HepG2 (cell line): Measurements from ENCODE around the gene DCAF7. TPM values are rescaled to one million over a fixed set of nuclear protein-coding genes. Genes with fewer than 3 reads are reported as not detected.

ENCODE experiments used
- CENPX ChIP-seq: sonication (generic); formaldehyde crosslinking; IDR thresholded peaks from 2 replicates; pipeline ENCODE4 v1.9.0; 2021; ENCODE audit warnings: mild to moderate bottlenecking, missing genetic modification reagents, moderate library complexity
- GABPB1 ChIP-seq: IDR thresholded peaks from 2 replicates; pipeline ENCODE4 v1.6.1; 2016; ENCODE audit warnings: mild to moderate bottlenecking, missing genetic modification reagents, moderate library complexity, missing compliant biosample characterization
- HOXA7 ChIP-seq: sonication (generic); formaldehyde crosslinking; IDR thresholded peaks from 2 replicates; pipeline ENCODE4 v1.8.1; 2022; ENCODE audit warnings: mild to moderate bottlenecking, missing genetic modification reagents, moderate library complexity
- HOXA9 ChIP-seq: sonication (generic); formaldehyde crosslinking; IDR thresholded peaks from 2 replicates; pipeline ENCODE4 v1.8.1; 2022; ENCODE audit warnings: missing genetic modification reagents, mild to moderate bottlenecking, moderate library complexity, borderline replicate concordance
- JUNB ChIP-seq: sonication (generic); formaldehyde crosslinking; IDR thresholded peaks from 2 replicates; pipeline ENCODE4 v1.8.0; 2022; ENCODE audit warnings: missing genetic modification reagents, mild to moderate bottlenecking, borderline replicate concordance
- KDM5B ChIP-seq: sonication (generic); formaldehyde crosslinking; IDR thresholded peaks from 2 replicates; pipeline ENCODE4 v1.4.0; 2020; ENCODE audit warnings: missing genetic modification reagents, mild to moderate bottlenecking, borderline replicate concordance
- MYNN ChIP-seq: sonication (generic); formaldehyde crosslinking; IDR thresholded peaks from 2 replicates; pipeline ENCODE4 v1.4.0; 2020; ENCODE audit warnings: mild to moderate bottlenecking, low read depth, missing genetic modification reagents
- SAFB2 ChIP-seq: sonication (generic); formaldehyde crosslinking; IDR thresholded peaks from 2 replicates; pipeline ENCODE4 v1.5.1; 2020; ENCODE audit warnings: missing genetic modification reagents, low read depth, mild to moderate bottlenecking, borderline replicate concordance
- SYNCRIP ChIP-seq: fragments of 200-400 bp; formaldehyde crosslinking; IDR thresholded peaks from 2 replicates; pipeline ENCODE4 v1.6.1; 2018; ENCODE audit warnings: mild to moderate bottlenecking, low read depth, low read length; ENCODE audit not compliant: insufficient read depth
- TOE1 ChIP-seq: sonication (generic); formaldehyde crosslinking; IDR thresholded peaks from 2 replicates; pipeline ENCODE4 v1.4.0; 2020; ENCODE audit warnings: mild to moderate bottlenecking, missing genetic modification reagents
- ZBTB21 ChIP-seq: sonication (generic); formaldehyde crosslinking; IDR thresholded peaks from 2 replicates; pipeline ENCODE4 v1.4.0; 2020; ENCODE audit warnings: missing genetic modification reagents
- ZNF24 ChIP-seq: fragments of 450-650 bp; IDR thresholded peaks from 2 replicates; pipeline ENCODE4 v1.6.1; 2017; ENCODE audit warnings: antibody characterized with exemption, mild to moderate bottlenecking
- ZNF34 ChIP-seq: sonication (generic); formaldehyde crosslinking; IDR thresholded peaks from 2 replicates; pipeline ENCODE4 v1.4.0; 2020; ENCODE audit warnings: mild to moderate bottlenecking, missing genetic modification reagents, borderline replicate concordance
- ZNF530 ChIP-seq: sonication (generic); formaldehyde crosslinking; IDR thresholded peaks from 2 replicates; pipeline ENCODE4 v1.5.0; 2020; ENCODE audit warnings: low read depth, mild to moderate bottlenecking, missing genetic modification reagents
- ZZZ3 ChIP-seq: sonication (generic); formaldehyde crosslinking; IDR thresholded peaks from 2 replicates; pipeline ENCODE4 v1.4.0; 2020; ENCODE audit warnings: missing genetic modification reagents, mild to moderate bottlenecking, borderline replicate concordance
- polyA plus RNA-seq, 8 experiments: library from polyadenylated mRNA; depleted of rRNA in 3 of 8; stranded (reverse) in 7 of 8; unstranded in 1 of 8; fragments of >200 nt; fragmentation: Illumina TruSeq in 4 of 8; extraction: Trizol in 4 of 8; gene quantifications; 2 replicates each; pipeline versions ENCODE4 v1.2.1 to v1.2.3, GENCODE V29; 2011 to 2016; ENCODE audit warnings: low read depth in 4 of 8, missing spikeins in 1 of 8, mixed read lengths in 1 of 8; ENCODE audit not compliant: insufficient read depth in 1 of 8
- total RNA-seq, 5 experiments: library from RNA; depleted of rRNA; stranded (reverse); fragments of >200 nt; fragmentation: Illumina TruSeq; extraction: Trizol; gene quantifications; 2 replicates each; pipeline ENCODE4 v1.2.3, GENCODE V29; 2016; ENCODE audit warnings: low read depth in 1 of 5
- TF ChIP-seq, protein P1 (sequence below): sonication (generic); formaldehyde crosslinking; IDR thresholded peaks from 2 replicates; pipeline ENCODE4 v1.4.0; 2020; ENCODE audit warnings: mild to moderate bottlenecking, missing genetic modification reagents
- TF ChIP-seq, protein P2 (sequence below): sonication (generic); formaldehyde crosslinking; IDR thresholded peaks from 2 replicates; pipeline ENCODE4 v1.4.0; 2020; ENCODE audit warnings: low read depth, missing genetic modification reagents
- TF ChIP-seq, protein P3 (sequence below): sonication (generic); formaldehyde crosslinking; IDR thresholded peaks from 2 replicates; pipeline ENCODE4 v1.8.1; 2023; ENCODE audit warnings: mild to moderate bottlenecking, inconsistent platforms, moderate library complexity, missing genetic modification reagents, borderline replicate concordance

The DCAF7 gene
- total and polyA plus RNA-seq, 2 of the 13 experiments (the other 11 are each of a cell fraction or from before 2014, with no cell fraction given), result 55.2 to 73.4 TPM

DNA sequence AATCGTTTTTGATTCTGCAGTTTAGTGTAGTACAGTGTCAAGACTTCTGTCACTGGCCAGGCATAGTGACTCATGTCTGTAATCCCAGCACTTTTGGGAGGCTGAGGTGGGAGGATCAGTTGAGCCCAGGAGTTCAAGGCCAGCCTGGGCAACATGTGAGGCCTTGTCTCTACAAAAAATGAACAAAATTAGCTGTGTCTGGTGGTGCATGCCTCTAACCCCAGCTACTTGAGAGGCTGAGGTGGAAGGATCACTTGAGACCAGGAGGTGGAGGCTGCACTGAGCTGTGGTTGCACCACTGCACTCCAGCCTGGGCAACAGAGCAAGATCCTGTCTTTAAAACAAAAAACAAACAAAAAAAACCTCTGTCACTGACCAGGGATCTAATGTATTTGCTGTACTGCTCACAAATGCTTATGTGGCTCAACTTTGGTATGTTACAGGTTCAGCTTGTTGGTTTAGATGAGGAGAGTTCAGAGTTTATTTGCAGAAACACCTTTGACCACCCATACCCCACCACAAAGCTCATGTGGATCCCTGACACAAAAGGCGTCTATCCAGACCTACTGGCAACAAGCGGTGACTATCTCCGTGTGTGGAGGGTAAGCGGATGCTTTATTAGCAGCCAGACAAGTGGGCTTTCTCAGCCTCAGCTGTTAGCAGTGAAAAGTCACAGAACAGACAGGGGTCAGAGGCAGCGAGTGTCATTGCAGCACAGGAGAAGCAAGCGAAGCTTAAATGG lies 27.9 kb downstream of the DCAF7 start (continued):
- TF ChIP-seq KDM5B (CRISPR knock-in tag) (peak; percentile 57; the same call in 1 of the 2 replicates), ZNF34 (CRISPR knock-in tag) (peak; percentile 92), ZNF530 (CRISPR knock-in tag) (no peak), GABPB1 (CRISPR knock-in tag) (0 out of 2 replicates have a peak, but pooled peaks have one; percentile 16), SYNCRIP (no peak), CENPX (CRISPR knock-in tag) (no peak), TOE1 (CRISPR knock-in tag) (peak; percentile 85; the same call in 1 of the 2 replicates), MYNN (no peak), ZBTB21 (no peak), ZZZ3 (no peak; the same call in 1 of the 2 replicates), HOXA7 (CRISPR knock-in tag) (no peak), SAFB2 (0 out of 2 replicates have a peak, but pooled peaks have one; percentile 47), HOXA9 (CRISPR knock-in tag) (0 out of 2 replicates have a peak, but pooled peaks have one; percentile 50), ZNF24 (no peak), JUNB (CRISPR knock-in tag) (no peak)
- TF ChIP-seq, protein P1, sequence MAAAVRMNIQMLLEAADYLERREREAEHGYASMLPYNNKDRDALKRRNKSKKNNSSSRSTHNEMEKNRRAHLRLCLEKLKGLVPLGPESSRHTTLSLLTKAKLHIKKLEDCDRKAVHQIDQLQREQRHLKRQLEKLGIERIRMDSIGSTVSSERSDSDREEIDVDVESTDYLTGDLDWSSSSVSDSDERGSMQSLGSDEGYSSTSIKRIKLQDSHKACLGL, result peak; percentile 24; the same call in 1 of the 2 replicates
- TF ChIP-seq, protein P2, sequence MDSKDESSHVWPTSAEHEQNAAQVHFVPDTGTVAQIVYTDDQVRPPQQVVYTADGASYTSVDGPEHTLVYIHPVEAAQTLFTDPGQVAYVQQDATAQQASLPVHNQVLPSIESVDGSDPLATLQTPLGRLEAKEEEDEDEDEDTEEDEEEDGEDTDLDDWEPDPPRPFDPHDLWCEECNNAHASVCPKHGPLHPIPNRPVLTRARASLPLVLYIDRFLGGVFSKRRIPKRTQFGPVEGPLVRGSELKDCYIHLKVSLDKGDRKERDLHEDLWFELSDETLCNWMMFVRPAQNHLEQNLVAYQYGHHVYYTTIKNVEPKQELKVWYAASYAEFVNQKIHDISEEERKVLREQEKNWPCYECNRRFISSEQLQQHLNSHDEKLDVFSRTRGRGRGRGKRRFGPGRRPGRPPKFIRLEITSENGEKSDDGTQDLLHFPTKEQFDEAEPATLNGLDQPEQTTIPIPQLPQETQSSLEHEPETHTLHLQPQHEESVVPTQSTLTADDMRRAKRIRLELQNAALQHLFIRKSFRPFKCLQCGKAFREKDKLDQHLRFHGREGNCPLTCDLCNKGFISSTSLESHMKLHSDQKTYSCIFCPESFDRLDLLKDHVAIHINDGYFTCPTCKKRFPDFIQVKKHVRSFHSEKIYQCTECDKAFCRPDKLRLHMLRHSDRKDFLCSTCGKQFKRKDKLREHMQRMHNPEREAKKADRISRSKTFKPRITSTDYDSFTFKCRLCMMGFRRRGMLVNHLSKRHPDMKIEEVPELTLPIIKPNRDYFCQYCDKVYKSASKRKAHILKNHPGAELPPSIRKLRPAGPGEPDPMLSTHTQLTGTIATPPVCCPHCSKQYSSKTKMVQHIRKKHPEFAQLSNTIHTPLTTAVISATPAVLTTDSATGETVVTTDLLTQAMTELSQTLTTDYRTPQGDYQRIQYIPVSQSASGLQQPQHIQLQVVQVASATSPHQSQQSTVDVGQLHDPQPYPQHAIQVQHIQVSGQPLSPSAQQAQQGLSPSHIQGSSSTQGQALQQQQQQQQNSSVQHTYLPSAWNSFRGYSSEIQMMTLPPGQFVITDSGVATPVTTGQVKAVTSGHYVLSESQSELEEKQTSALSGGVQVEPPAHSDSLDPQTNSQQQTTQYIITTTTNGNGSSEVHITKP (CRISPR knock-in tag), result no peak
- TF ChIP-seq, protein P3, sequence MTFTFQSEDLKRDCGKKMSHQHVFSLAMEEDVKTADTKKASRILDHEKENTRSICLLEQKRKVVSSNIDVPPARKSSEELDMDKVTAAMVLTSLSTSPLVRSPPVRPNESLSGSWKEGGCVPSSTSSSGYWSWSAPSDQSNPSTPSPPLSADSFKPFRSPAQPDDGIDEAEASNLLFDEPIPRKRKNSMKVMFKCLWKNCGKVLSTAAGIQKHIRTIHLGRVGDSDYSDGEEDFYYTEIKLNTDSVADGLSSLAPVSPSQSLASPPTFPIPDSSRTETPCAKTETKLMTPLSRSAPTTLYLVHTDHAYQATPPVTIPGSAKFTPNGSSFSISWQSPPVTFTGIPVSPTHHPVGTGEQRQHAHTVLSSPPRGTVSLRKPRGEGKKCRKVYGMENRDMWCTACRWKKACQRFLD (CRISPR knock-in tag), result 0 out of 2 replicates have a peak, but pooled peaks have one; percentile 88
- TF ChIP-seq, all 625 proteins: peak for 288
